SK-N-MC (cell line): ENCODE results near the gene GALNT15.

ENCODE experiments used
- DNase-seq: peaks from one replicate; pipeline ENCODE4 v3.0.0-alpha.2; 2011; ENCODE audit warnings: low read depth, low spot score
- H3K27ac ChIP-seq: fragments of 200-600 bp; sonication (generic); 2 replicates; pipeline ENCODE4 v1.5.1; 2016; ENCODE audit warnings: mixed run types
- H3K36me3 ChIP-seq: fragments of 200-600 bp; sonication (generic); 2 replicates; pipeline ENCODE4 v1.6.1; 2017; ENCODE audit warnings: antibody characterized with exemption, low read length, mixed read lengths; ENCODE audit not compliant: insufficient read depth
- H3K4me3 ChIP-seq: fragments of 200-600 bp; sonication (generic); 2 replicates; pipeline ENCODE4 v1.5.1; 2016
- H3K9ac ChIP-seq: fragments of 200-600 bp; sonication (generic); 2 replicates; pipeline ENCODE4 v1.8.0; 2017; ENCODE audit warnings: mixed run types, mixed read lengths; ENCODE audit not compliant: insufficient read length
- H3K9me3 ChIP-seq: fragments of 200-600 bp; sonication (generic); 2 replicates; pipeline ENCODE4 v1.6.1; 2017; ENCODE audit warnings: low read depth, mild to moderate bottlenecking, antibody characterized with exemption, low read length, moderate library complexity, mixed read lengths
- EZH2 ChIP-seq: fragments of 200-600 bp; sonication (generic); IDR thresholded peaks from one replicate; pipeline ENCODE4 v1.6.1; 2017; ENCODE audit warnings: antibody characterized with exemption
- FOXP2 ChIP-seq: optimal IDR thresholded peaks from 2 replicates; pipeline ENCODE3; 2011; ENCODE audit warnings: mild to moderate bottlenecking, moderate library complexity; ENCODE audit not compliant: insufficient read depth; ENCODE audit errors: extremely low read length, control extremely low read depth
- POLR2AphosphoS5 ChIP-seq: IDR thresholded peaks from 2 replicates; pipeline ENCODE4 v1.6.1; 2012; ENCODE audit warnings: mild to moderate bottlenecking, low read depth, low read length, borderline replicate concordance

Gene GALNT15

DNA sequence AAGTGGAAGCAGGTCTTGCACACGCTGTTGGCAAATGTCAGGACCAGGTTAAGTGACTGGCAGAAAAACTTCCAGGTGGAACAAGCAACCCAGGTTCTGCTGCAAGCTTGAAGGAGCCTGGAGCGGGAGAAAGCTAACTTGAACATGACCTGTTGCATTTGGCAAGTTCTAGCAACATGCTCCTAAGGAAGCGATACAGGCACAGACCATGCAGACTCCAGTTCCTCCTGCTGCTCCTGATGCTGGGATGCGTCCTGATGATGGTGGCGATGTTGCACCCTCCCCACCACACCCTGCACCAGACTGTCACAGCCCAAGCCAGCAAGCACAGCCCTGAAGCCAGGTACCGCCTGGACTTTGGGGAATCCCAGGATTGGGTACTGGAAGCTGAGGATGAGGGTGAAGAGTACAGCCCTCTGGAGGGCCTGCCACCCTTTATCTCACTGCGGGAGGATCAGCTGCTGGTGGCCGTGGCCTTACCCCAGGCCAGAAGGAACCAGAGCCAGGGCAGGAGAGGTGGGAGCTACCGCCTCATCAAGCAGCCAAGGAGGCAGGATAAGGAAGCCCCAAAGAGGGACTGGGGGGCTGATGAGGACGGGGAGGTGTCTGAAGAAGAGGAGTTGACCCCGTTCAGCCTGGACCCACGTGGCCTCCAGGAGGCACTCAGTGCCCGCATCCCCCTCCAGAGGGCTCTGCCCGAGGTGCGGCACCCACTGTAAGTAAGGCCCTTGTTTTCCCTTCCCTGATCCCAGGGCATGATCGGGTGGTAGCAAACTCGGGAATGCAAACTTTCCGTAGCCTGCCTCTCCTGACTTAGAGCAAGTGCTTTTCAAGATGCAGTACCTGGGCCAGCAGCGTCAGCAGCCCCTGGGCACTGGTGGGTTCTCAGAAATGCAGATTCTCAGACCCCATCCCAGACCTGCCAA is 759 bp downstream of the GALNT15 start:
- TF ChIP-seq FOXP2 (no peak), POLR2AphosphoS5 (no peak), EZH2 (no peak)
- Histone ChIP-seq H3K36me3 (no peaks in the 10 kb centered on the region), H3K27ac (no peak overlapping the region), H3K9ac (no peak overlapping the region), H3K4me3 (no peak overlapping the region), H3K9me3 (no peaks in the 10 kb centered on the region)
- DNase-seq = no peak

DNA sequence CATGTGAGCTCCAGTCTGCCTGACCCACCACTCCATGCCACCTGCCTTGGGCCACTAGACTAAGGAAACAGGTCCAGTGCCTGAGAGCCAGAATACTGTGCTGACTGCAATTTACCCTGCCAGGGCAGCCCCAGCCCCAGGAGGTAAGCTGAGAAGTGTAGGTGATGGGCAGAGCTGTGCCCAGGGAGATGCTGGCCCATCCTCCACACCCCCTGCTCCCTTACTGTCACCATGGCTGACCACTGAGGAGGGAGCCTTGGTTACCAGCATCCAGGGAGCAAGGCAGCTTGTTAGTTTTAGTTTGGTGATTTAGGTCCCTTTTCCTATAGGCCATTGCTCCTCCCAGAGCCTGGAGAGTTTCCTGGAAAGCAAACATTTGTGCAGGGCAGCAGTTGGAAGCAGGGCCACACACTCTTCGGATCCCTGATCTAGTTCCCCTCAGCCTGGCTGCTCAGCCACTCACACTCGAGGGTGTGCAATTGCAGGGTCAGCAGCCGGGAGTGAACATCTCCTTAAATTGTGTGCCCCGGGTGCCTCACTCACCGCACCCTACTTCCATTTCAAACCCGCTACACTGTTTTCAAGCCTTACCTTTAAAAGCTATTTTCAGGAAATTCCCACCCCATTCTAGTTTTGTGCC is 2.0 kb downstream of the GALNT15 start:
- H3K36me3 ChIP-seq = no peaks in the 10 kb centered on the region
- no peaks in the 10 kb centered on the region for H3K9me3 ChIP-seq
- no peak overlapping the region for H3K27ac ChIP-seq
- H3K4me3 ChIP-seq = no peak overlapping the region
- no peak overlapping the region for H3K9ac ChIP-seq
- DNase-seq = no peak
- TF ChIP-seq POLR2AphosphoS5 (no peak), EZH2 (no peak)

DNA sequence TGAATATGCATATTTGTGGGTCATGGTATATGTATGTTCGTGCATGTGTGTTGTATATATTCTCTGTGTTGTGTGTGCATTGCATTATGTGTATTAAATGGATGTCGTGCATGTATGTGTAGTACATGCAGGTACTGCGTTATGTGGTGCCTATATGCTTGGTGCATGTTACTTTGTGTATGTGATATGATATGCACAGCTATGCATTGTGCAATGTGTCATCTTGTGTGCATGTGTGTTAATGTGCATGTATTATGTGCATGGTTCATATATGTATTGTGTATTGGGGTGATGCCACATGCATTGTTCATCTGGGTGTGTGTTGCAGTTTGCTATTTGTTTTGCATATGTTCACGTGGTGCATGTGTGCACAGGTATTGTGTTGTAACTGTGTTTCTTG is 2.9 kb downstream of the GALNT15 start:
- H3K36me3 ChIP-seq = no peaks in the 10 kb centered on the region
- DNase-seq = no peak
- TF ChIP-seq POLR2AphosphoS5 (no peak), FOXP2 (no peak), EZH2 (no peak)
- H3K9me3 ChIP-seq = no peaks in the 10 kb centered on the region
- no peak overlapping the region for H3K4me3 ChIP-seq
- H3K9ac ChIP-seq = no peak overlapping the region
- no peak overlapping the region for H3K27ac ChIP-seq

DNA sequence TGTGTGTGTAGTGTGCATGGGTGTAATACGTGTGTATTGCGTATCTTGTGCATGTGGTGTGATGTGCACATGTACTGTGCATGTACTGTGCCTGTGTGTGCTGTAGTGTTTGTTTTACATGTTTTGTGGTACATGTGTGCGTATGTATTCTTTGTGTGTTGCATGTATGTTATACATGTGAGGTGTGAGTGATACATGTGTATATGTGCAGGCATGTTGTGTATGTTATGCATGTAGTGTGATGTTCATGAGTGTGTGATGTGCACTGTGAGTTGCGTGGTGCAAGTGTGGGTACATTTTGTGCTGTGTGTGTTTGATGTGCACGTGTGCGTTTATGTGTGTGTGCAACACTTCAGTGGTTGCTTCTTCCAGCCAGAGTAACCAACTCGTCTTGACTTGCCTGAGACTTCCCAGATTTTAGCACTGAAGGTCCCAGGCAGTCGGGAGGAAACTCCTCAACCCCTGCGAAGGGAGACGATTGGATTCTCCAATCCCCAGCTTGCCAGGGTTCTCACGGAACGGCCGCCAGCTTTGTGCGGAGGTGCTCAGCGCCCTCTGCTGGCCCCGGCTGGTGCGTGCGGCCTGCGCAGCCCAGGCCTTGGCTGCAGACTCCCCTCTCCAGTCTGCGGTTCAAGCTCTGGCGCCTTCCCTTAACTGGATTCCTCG is 3.6 kb downstream of the GALNT15 start:
- DNase-seq = peak; percentile 2
- TF ChIP-seq FOXP2 (no peak), EZH2 (no peak), POLR2AphosphoS5 (no peak)
- Histone ChIP-seq H3K9me3 (no peaks in the 10 kb centered on the region), H3K27ac (no peak overlapping the region), H3K4me3 (no peak overlapping the region), H3K36me3 (no peaks in the 10 kb centered on the region), H3K9ac (no peak overlapping the region)

DNA sequence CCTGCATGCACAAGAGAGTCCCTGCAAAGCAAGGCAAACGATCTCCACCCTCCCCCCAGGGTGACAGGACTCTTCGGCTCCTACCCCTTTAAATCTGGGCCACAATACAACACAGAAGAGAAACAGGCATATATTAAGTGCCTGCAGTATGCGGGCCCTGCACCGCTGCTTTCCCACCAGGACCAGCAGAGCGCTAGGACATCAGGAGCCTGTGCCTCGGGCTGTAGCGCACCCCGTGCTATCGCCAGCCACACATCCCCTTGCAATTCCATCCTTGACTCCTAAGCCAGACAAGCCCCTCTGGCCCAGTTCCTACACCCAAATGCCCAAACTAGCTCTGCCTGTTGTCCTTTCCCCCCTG is 4.1 kb downstream of the GALNT15 start:
- no peak for DNase-seq
- no peak overlapping the region for H3K27ac ChIP-seq
- no peaks in the 10 kb centered on the region for H3K36me3 ChIP-seq
- no peak for TF ChIP-seq FOXP2
- TF ChIP-seq POLR2AphosphoS5 = no peak
- TF ChIP-seq EZH2 = no peak
- H3K9me3 ChIP-seq = no peaks in the 10 kb centered on the region
- no peak overlapping the region for H3K4me3 ChIP-seq
- no peak overlapping the region for H3K9ac ChIP-seq

DNA sequence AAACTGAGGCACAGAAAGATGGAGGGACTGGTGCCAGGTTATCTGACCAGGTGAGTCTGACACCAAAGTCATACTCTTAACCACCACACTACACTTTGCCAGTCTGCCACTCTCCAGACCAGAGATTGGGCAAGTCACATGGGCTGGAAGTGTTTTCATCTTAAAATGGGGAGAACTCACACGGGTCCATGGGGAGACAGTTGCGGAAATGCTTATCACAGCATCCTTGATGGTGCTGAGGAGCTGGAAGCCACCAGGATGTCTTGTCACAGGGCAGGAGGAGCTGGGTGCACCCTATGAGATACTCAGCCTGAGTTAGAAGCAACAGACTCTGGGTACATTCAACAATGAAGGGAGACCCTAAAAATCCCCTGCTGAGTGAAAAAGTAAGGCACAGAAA is 4.8 kb downstream of the GALNT15 start:
- H3K4me3 ChIP-seq = no peak overlapping the region
- H3K9ac ChIP-seq = no peak overlapping the region
- H3K27ac ChIP-seq = no peak overlapping the region
- no peak for DNase-seq
- H3K9me3 ChIP-seq = no peaks in the 10 kb centered on the region
- no peaks in the 10 kb centered on the region for H3K36me3 ChIP-seq
- TF ChIP-seq FOXP2 = no peak
- TF ChIP-seq EZH2 = no peak
- TF ChIP-seq POLR2AphosphoS5 = no peak

DNA sequence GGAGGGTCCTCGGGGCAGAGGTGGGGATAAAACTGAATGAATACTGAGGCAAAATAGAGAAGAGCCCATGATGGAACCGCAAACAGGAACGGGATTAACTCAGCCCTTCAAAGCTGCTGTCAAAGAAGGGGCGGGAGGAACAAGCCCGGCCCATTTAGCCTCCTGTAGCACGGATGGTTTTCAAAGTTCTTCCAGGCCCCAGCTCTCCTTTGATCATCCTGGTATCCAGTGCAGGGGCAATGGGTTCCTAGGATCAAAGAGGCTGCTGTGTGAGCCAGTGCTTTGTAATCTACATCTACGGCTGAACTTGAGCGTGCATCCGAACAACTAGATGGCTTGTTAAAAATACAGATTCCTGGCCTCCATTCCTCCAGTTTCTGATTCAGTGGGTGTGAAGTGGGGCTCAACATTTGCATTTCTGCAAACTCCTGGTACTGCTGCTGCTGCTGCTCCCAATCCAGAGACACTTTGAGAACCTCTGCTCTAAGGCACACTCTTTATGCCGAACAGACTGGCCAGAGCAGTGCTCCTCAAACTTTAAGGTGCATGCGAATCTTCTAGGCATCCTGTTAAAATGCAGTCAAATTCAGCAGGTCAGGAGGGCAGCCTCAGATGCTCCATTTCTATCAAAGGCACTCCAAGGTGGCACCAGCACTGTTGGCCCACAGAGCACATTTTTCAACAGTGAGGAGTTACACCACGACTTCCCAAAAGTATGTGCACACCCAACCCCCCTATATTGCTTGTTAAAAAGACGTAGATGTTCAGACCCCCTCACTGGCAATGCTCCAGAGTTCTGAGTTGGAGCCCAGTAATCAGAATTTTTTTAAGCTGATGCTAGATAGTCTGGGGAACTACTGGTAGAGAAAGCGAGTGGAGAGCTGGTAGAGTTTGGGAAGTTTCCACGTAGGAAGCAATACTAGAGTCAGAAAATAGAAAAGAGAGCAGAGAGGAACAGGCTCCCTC is 5.6 kb downstream of the GALNT15 start:
- DNase-seq = no peak
- Histone ChIP-seq H3K27ac (no peak overlapping the region), H3K9ac (no peak overlapping the region), H3K9me3 (no peaks in the 10 kb centered on the region), H3K4me3 (no peak overlapping the region), H3K36me3 (no peaks in the 10 kb centered on the region)
- no peak for TF ChIP-seq EZH2
- no peak for TF ChIP-seq POLR2AphosphoS5
- TF ChIP-seq FOXP2 = no peak

DNA sequence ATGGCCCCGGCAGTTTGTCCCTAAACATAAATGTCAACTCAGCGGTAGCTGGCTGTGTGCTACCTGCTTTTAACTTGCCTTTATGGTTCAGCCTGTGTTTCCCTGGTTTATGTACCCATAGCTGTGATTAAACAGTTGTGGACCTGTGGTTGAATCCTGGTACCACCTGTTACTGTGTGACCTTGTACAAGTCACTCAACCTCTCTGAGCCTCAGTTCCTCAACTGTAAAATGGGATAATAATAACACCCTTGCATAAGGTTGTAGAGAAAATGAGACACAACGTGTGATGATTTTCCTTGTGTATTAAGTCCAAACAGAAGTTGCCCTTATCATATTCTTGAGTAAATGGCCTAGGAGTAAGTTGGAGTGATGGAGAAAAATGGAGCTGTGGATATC is 6.3 kb downstream of the GALNT15 start:
- H3K4me3 ChIP-seq = no peak overlapping the region
- TF ChIP-seq EZH2 (no peak), POLR2AphosphoS5 (no peak), FOXP2 (no peak)

More for the DNA sequence above, 6.3 kb downstream of the GALNT15 start:
- no peaks in the 10 kb centered on the region for H3K36me3 ChIP-seq
- DNase-seq = no peak
- no peak overlapping the region for H3K9ac ChIP-seq
- H3K27ac ChIP-seq = no peak overlapping the region
- no peaks in the 10 kb centered on the region for H3K9me3 ChIP-seq
